HEK293 (cell line): ENCODE results near the gene TMTC1.

Experiments used
- CTCF ChIA-PET: fragments of 350-600 bp; formaldehyde crosslinking; extraction: SDS; loops from one replicate; lab custom pipeline; 2021; ENCODE audit warnings: antibody characterized with exemption; lab: Yijun Ruan, JAX
- POLR2A ChIA-PET: fragments of 300-600 bp; formaldehyde crosslinking; extraction: SDS; loops from one replicate; lab custom pipeline; 2020; ENCODE audit warnings: antibody characterized with exemption, inconsistent platforms; lab: Yijun Ruan, JAX
- H3K27ac ChIP-seq: fragments of 200-500 bp; sonication (Bioruptor generic); 2 replicates; pipeline ENCODE4 v1.5.1; 2014; ENCODE audit warnings: low read depth, low read length, control low read depth, inconsistent platforms; ENCODE audit errors: extremely low read depth
- H3K36me3 ChIP-seq, 2 experiments: fragments of 200-500 bp in 1 of 2; sonication (Bioruptor generic) in 1 of 2; 1 replicate in 1 of 2; 2 replicates in 1 of 2; pipeline ENCODE4 v1.5.1; 2014 to 2017; ENCODE audit warnings: inconsistent platforms in 2 of 2, low read length in 2 of 2; ENCODE audit not compliant: control insufficient read depth in 2 of 2, insufficient read depth in 1 of 2
- H3K4me1 ChIP-seq: fragments of 200-500 bp; sonication (Bioruptor generic); 2 replicates; pipeline ENCODE4 v1.5.1; 2014; ENCODE audit warnings: mild to moderate bottlenecking, low read length, inconsistent platforms; ENCODE audit not compliant: control insufficient read depth, insufficient read depth
- H3K4me3 ChIP-seq: 2 replicates; pipeline ENCODE4 v1.5.1; 2011; ENCODE audit warnings: low read depth, mild to moderate bottlenecking, control low read depth, low read length, moderate library complexity
- H3K9me3 ChIP-seq: fragments of 200-500 bp; sonication (Bioruptor generic); 2 replicates; pipeline ENCODE4 v1.5.1; 2014; ENCODE audit warnings: low read depth, low read length, inconsistent platforms; ENCODE audit not compliant: control insufficient read depth, insufficient read depth
- CTCF ChIP-seq: fragments of 450-650 bp; formaldehyde crosslinking; IDR thresholded peaks from 2 replicates; pipeline ENCODE4 v1.5.1; 2016; ENCODE audit warnings: missing biosample characterization, missing genetic modification characterization
- GLI4 ChIP-seq: fragments of 450-650 bp; formaldehyde crosslinking; IDR thresholded peaks from 2 replicates; pipeline ENCODE4 v1.5.1; 2016; ENCODE audit warnings: missing biosample characterization, missing genetic modification characterization
- SETDB1 ChIP-seq: IDR thresholded peaks from one replicate; pipeline ENCODE4 v1.6.1; 2017; ENCODE audit warnings: mild to moderate bottlenecking, low read length, moderate library complexity, mixed read lengths; ENCODE audit not compliant: insufficient read length
- SP7 ChIP-seq: fragments of 450-650 bp; formaldehyde crosslinking; IDR thresholded peaks from 2 replicates; pipeline ENCODE4 v1.5.1; 2016; ENCODE audit warnings: missing biosample characterization, missing genetic modification characterization
- TCF7L2 ChIP-seq: IDR thresholded peaks from 2 replicates; pipeline ENCODE4 v1.6.1; 2011; ENCODE audit warnings: low read depth, mild to moderate bottlenecking, inconsistent platforms, low read length, moderate library complexity, borderline replicate concordance
- TRIM28 ChIP-seq: IDR thresholded peaks from 2 replicates; pipeline ENCODE4 v1.6.1; 2011; ENCODE audit warnings: low read length, control low read depth, borderline replicate concordance
- ZBTB1 ChIP-seq: fragments of 450-650 bp; formaldehyde crosslinking; IDR thresholded peaks from 2 replicates; pipeline ENCODE4 v1.5.1; 2016; ENCODE audit warnings: missing biosample characterization, missing genetic modification characterization
- ZBTB17 ChIP-seq: fragments of 450-650 bp; formaldehyde crosslinking; IDR thresholded peaks from 2 replicates; pipeline ENCODE4 v1.5.1; 2016; ENCODE audit warnings: missing biosample characterization, missing genetic modification characterization
- ZBTB49 ChIP-seq: fragments of 450-650 bp; formaldehyde crosslinking; IDR thresholded peaks from 2 replicates; pipeline ENCODE4 v1.5.1; 2016; ENCODE audit warnings: missing biosample characterization, missing genetic modification characterization, low read depth
- ZNF169 ChIP-seq: fragments of 450-650 bp; formaldehyde crosslinking; IDR thresholded peaks from 2 replicates; pipeline ENCODE4 v1.5.1; 2016; ENCODE audit warnings: missing biosample characterization, missing genetic modification characterization
- ZNF292 ChIP-seq: fragments of 450-650 bp; formaldehyde crosslinking; IDR thresholded peaks from 2 replicates; pipeline ENCODE4 v1.5.1; 2016; ENCODE audit warnings: low read depth, missing biosample characterization, missing genetic modification characterization, borderline replicate concordance
- ZNF423 ChIP-seq: fragments of 450-650 bp; formaldehyde crosslinking; IDR thresholded peaks from 2 replicates; pipeline ENCODE4 v1.5.1; 2016; ENCODE audit warnings: missing biosample characterization, missing genetic modification characterization
- ZNF549 ChIP-seq: fragments of 450-650 bp; IDR thresholded peaks from 2 replicates; pipeline ENCODE4 v1.5.1; 2018; ENCODE audit warnings: missing biosample characterization, missing genetic modification characterization, mild to moderate bottlenecking, inconsistent platforms, moderate library complexity
- ZNF558 ChIP-seq: fragments of 450-650 bp; formaldehyde crosslinking; IDR thresholded peaks from 2 replicates; pipeline ENCODE4 v1.5.1; 2016; ENCODE audit warnings: missing biosample characterization, missing genetic modification characterization
- ZNF600 ChIP-seq: fragments of 450-650 bp; formaldehyde crosslinking; IDR thresholded peaks from 2 replicates; pipeline ENCODE4 v1.5.1; 2016; ENCODE audit warnings: missing biosample characterization, missing genetic modification characterization
- ZNF626 ChIP-seq: fragments of 450-650 bp; sonication (Bioruptor Pico); formaldehyde crosslinking; IDR thresholded peaks from 2 replicates; pipeline ENCODE4 v1.5.1; 2018; ENCODE audit warnings: missing biosample characterization, missing genetic modification characterization, inconsistent platforms
- ZNF704 ChIP-seq: fragments of 450-650 bp; formaldehyde crosslinking; IDR thresholded peaks from 2 replicates; pipeline ENCODE4 v1.5.1; 2016; ENCODE audit warnings: missing biosample characterization, missing genetic modification characterization
- ZNF776 ChIP-seq: fragments of 450-650 bp; formaldehyde crosslinking; IDR thresholded peaks from 2 replicates; pipeline ENCODE4 v1.5.0; 2017; ENCODE audit warnings: missing biosample characterization, missing genetic modification characterization, borderline replicate concordance
- ZNF792 ChIP-seq: fragments of 450-650 bp; formaldehyde crosslinking; IDR thresholded peaks from 2 replicates; pipeline ENCODE4 v1.5.1; 2016; ENCODE audit warnings: missing biosample characterization, missing genetic modification characterization
- ZSCAN30 ChIP-seq: fragments of 450-650 bp; IDR thresholded peaks from 2 replicates; pipeline ENCODE4 v1.5.1; 2018; ENCODE audit warnings: missing biosample characterization, mild to moderate bottlenecking, missing genetic modification characterization, moderate library complexity
- TF ChIP-seq, protein P1 (sequence below): fragments of 450-650 bp; IDR thresholded peaks from 2 replicates; pipeline ENCODE4 v1.5.1; 2018; ENCODE audit warnings: missing biosample characterization, missing genetic modification characterization

Gene TMTC1

DNA sequence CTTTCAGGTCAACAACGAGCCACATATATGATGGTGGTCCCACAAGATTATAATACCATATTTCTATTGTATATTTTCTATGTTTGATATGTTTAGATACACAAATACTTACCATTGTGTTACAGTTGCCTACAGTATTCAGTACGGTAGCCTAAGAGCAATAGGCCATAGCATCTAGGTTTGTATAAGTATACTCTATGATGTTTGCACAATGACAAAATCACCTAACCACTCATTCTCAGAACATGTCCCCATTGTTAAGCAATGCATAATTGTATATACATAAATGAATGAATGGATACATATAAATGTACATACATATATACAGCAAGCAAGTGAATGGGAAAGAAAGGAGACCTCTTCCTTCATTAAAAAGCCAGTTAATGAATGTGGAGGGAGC lies 23.8 kb downstream of the TMTC1 start:
- H3K4me3 ChIP-seq: no peak overlapping the region
- POLR2A ChIA-PET: no interaction called here
- peaks cover 0 to 13% of the 10 kb centered on the region in 2 experiments; a peak in 1 of 3 replicates for H3K36me3 ChIP-seq
- no peaks in the 10 kb centered on the region; the same call in 1 of the 2 replicates for H3K9me3 ChIP-seq
- no peak overlapping the region for H3K27ac ChIP-seq
- no peak for TF ChIP-seq SP7 (tag by site-specific recombination)
- no peak for TF ChIP-seq ZNF549 (tag by site-specific recombination)
- no peak for TF ChIP-seq ZNF558
- TF ChIP-seq ZNF292 (tag by site-specific recombination): no peak
- TF ChIP-seq ZNF169 (tag by site-specific recombination): no peak
- TF ChIP-seq ZNF626 (tag by site-specific recombination): no peak
- no peak for TF ChIP-seq ZNF600 (tag by site-specific recombination)
- no peak for TF ChIP-seq ZBTB1 (tag by site-specific recombination)
- TF ChIP-seq CTCF: no peak
- TF ChIP-seq ZNF792 (tag by site-specific recombination): no peak
- TF ChIP-seq TCF7L2: no peak
- TF ChIP-seq ZSCAN30: no peak
- TF ChIP-seq TRIM28: no peak
- no peak for TF ChIP-seq ZBTB49 (tag by site-specific recombination)
- no peak for TF ChIP-seq ZBTB17 (tag by site-specific recombination)
- H3K4me1 ChIP-seq: peaks cover 12% of the 10 kb centered on the region
- CTCF ChIA-PET: interaction anchor here (0.5 to 1.0 kb wide), 2 partner anchors 109 to 118 kb away, joined by 3 read pairs; no protein-coding TSS in a partner anchor

DNA sequence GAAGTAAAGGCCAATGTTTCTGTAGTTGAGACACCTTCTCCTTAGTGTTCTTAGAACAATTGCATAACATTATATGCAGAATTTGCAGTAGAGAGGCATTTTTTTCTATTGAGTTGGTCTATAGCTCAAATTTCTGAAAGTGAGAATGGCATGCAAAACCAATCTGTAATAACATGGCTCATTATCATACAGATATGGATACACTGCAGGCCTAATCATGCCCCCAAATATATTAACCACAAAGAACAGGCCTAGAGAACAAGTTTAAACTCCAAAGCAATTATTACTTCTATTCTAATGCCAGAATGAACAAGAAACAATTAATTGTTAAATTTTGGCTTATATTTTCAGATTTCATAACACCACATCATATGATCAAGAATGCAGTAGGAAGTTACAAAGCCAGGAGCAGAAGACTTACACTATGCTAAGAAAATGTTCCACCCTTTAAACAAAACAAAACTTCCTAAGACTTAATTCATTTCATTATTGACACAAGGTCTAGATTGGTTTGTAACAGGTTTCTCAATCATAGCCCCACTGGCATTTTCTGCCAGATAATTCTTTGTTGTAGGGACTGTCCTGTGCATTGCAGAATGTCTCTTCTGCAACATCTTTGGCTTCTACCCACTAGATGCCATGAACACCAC lies 26.9 kb downstream of the TMTC1 start:
- H3K27ac ChIP-seq: no peak overlapping the region
- POLR2A ChIA-PET: no interaction called here
- CTCF ChIA-PET: interaction anchor here (0.8 kb wide), 1 partner anchor 60 kb away, joined by 3 read pairs; no protein-coding TSS in a partner anchor

More for the DNA sequence above, 26.9 kb downstream of the TMTC1 start:
- TF ChIP-seq ZNF423 (no peak), GLI4 (no peak), ZNF776 (tag by site-specific recombination) (no peak), SETDB1 (no peak), ZNF600 (tag by site-specific recombination) (no peak), ZNF558 (no peak), ZNF704 (tag by site-specific recombination) (no peak)
- TF ChIP-seq, protein P1, sequence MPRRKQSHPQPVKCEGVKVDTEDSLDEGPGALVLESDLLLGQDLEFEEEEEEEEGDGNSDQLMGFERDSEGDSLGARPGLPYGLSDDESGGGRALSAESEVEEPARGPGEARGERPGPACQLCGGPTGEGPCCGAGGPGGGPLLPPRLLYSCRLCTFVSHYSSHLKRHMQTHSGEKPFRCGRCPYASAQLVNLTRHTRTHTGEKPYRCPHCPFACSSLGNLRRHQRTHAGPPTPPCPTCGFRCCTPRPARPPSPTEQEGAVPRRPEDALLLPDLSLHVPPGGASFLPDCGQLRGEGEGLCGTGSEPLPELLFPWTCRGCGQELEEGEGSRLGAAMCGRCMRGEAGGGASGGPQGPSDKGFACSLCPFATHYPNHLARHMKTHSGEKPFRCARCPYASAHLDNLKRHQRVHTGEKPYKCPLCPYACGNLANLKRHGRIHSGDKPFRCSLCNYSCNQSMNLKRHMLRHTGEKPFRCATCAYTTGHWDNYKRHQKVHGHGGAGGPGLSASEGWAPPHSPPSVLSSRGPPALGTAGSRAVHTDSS (tag by site-specific recombination): no peak
- H3K4me3 ChIP-seq: no peak overlapping the region
- peaks cover 0 to 20% of the 10 kb centered on the region in 2 experiments; a peak in 1 of 3 replicates for H3K36me3 ChIP-seq
- no peaks in the 10 kb centered on the region; the same call in 1 of the 2 replicates for H3K9me3 ChIP-seq
- peaks cover 18% of the 10 kb centered on the region for H3K4me1 ChIP-seq
